Prostate gland (tissue), 2 donors: ENCODE data around the gene HOXA7.

Experiments used
- POLR2A ChIP-seq: fragments of 450-650 bp; IDR thresholded peaks from one replicate; pipeline ENCODE4 v1.6.1; 2016; ENCODE audit warnings: antibody characterized with exemption, mild to moderate bottlenecking
- POLR2AphosphoS5 ChIP-seq: sonication (generic); formaldehyde crosslinking; IDR thresholded peaks from one replicate; pipeline ENCODE4 v1.6.1; 2017; ENCODE audit warnings: antibody characterized with exemption
- TF ChIP-seq, protein P1 (sequence below), 4 experiments: fragments of 200-600 bp in 2 of 4; fragments of 450-650 bp in 2 of 4; sonication (generic) in 2 of 4; IDR thresholded peaks; 1 replicate in 3 of 4; 2 replicates in 1 of 4; pipeline ENCODE4 v1.5.1; 2016 to 2019; ENCODE audit warnings: antibody characterized with exemption in 4 of 4, mild to moderate bottlenecking in 2 of 4, moderate library complexity in 2 of 4

DNA sequence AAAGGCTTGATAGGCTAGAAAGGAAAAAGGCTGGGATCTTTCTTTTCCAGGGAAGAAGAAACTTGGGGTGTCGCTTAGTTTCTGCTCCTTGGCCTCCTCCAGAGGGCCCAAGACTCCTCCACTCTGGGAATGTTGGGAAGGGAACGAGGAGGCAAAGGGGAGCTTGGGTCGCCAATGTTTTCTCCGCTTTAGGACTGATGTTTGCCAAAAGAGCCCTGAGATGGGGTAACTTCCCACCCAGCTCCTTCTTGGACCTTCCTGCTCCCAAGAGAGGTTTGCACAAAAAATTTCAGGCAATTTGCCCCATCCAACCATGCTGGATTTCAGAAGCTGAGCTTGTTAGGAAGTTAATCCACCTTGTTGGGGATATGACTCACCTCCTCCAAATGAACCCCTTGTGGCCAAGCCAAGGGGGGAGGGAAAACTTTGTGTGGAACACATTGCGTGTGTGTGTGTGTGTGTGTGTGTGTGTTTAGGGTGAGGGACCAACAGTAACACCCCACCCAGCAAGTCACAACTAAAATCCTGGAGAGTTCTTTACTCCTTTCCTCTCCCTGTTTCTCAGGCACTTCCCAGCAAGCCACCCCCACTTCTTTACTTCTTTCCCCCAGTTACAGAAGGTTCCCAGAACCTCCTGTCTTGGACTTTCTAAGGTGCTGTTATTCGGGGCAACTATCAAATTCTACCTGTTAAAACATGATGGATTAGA, 45.3 kb downstream of the HOXA7 start:
- TF ChIP-seq, protein P1, sequence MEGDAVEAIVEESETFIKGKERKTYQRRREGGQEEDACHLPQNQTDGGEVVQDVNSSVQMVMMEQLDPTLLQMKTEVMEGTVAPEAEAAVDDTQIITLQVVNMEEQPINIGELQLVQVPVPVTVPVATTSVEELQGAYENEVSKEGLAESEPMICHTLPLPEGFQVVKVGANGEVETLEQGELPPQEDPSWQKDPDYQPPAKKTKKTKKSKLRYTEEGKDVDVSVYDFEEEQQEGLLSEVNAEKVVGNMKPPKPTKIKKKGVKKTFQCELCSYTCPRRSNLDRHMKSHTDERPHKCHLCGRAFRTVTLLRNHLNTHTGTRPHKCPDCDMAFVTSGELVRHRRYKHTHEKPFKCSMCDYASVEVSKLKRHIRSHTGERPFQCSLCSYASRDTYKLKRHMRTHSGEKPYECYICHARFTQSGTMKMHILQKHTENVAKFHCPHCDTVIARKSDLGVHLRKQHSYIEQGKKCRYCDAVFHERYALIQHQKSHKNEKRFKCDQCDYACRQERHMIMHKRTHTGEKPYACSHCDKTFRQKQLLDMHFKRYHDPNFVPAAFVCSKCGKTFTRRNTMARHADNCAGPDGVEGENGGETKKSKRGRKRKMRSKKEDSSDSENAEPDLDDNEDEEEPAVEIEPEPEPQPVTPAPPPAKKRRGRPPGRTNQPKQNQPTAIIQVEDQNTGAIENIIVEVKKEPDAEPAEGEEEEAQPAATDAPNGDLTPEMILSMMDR (IDR thresholded peaks at IDR 0.05): peak in 1 of 4 experiments; percentile 12
- TF ChIP-seq POLR2A: no peak
- TF ChIP-seq POLR2AphosphoS5: no peak
